ENCODE data around the gene RAB20. TPM values are rescaled to one million over a fixed set of nuclear protein-coding genes. Genes with fewer than 3 reads are reported as not detected.

Gene RAB20
- total and polyA plus RNA-seq, 9 of the 15 experiments (the other 6 are each of a cell fraction or from before 2014, with no cell fraction given): 0.62 to 9.2 (median 5.4) TPM

DNA sequence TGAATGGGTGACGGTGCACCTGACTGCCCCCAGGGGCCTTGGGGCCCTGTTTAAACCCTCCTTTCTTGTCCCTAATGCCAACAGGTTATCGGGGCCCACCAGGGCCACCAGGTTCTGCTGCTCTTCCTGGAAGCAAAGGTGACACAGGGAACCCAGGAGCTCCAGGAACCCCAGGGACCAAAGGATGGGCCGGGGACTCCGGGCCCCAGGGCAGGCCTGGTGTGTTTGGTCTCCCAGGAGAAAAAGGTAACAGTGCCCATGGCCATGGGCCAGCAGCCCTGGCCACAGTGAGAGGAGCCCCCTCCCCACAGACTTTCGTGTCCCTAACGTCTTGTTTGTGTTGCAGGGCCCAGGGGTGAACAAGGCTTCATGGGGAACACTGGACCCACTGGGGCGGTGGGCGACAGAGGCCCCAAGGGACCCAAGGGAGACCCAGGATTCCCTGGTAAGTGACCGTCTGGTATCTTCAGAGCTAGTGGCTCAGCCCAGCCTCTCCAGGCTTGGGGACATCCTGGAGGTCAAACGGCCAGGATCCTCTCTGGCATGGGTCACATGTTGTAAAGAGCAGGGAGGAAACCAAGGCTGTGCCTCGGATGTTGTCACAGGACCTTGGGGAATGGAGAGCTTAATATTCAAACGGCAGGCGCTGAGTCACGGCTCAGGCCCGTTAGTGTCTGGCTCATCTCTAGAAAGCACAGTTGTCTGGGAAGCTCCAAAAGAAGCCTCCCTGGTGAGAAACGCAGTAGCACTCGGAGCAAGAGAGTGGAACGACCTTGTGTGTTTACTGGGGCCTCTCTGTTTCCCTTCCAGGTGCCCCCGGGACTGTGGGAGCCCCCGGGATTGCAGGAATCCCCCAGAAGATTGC is 58.3 kb downstream of the RAB20 start (continued):
- TF ChIP-seq CHD7 (IDR thresholded peaks at IDR 0.05; ENCODE audit: low read depth, low read length) (no peak), CBFB (CRISPR knock-in tag; IDR thresholded peaks at IDR 0.05) (no peak), ZNF764 (CRISPR knock-in tag; IDR thresholded peaks at IDR 0.05; ENCODE audit: low read depth) (no peak), TCF7 (IDR thresholded peaks at IDR 0.05; ENCODE audit: borderline replicate concordance) (no peak), SRF (CRISPR knock-in tag; IDR thresholded peaks at IDR 0.05) (peak in 1 of 2 experiments; percentile 41; a peak in 1 of 4 replicates), NFRKB (IDR thresholded peaks at IDR 0.05; ENCODE audit: low read depth) (0 out of 2 replicates have a peak, but pooled peaks have one; percentile 46), NFE2 (IDR thresholded peaks at IDR 0.05; ENCODE audit: low read depth) (peak; percentile 75; the same call in 1 of the 2 replicates), NR2C1 (IDR thresholded peaks at IDR 0.05) (no peak), NR2C1 (tag; IDR thresholded peaks at IDR 0.05) (0 out of 2 replicates have a peak, but pooled peaks have one; percentile 41), THAP7 (CRISPR knock-in tag; IDR thresholded peaks at IDR 0.05) (no peak)
- TF ChIP-seq, protein P1, sequence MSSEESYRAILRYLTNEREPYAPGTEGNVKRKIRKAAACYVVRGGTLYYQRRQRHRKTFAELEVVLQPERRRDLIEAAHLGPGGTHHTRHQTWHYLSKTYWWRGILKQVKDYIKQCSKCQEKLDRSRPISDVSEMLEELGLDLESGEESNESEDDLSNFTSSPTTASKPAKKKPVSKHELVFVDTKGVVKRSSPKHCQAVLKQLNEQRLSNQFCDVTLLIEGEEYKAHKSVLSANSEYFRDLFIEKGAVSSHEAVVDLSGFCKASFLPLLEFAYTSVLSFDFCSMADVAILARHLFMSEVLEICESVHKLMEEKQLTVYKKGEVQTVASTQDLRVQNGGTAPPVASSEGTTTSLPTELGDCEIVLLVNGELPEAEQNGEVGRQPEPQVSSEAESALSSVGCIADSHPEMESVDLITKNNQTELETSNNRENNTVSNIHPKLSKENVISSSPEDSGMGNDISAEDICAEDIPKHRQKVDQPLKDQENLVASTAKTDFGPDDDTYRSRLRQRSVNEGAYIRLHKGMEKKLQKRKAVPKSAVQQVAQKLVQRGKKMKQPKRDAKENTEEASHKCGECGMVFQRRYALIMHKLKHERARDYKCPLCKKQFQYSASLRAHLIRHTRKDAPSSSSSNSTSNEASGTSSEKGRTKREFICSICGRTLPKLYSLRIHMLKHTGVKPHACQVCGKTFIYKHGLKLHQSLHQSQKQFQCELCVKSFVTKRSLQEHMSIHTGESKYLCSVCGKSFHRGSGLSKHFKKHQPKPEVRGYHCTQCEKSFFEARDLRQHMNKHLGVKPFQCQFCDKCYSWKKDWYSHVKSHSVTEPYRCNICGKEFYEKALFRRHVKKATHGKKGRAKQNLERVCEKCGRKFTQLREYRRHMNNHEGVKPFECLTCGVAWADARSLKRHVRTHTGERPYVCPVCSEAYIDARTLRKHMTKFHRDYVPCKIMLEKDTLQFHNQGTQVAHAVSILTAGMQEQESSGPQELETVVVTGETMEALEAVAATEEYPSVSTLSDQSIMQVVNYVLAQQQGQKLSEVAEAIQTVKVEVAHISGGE (CRISPR knock-in tag; IDR thresholded peaks at IDR 0.05): no peak
